GM12892 (cell line): ENCODE measurements around the gene AMZ2.

Experiments used
- DNase-seq: peaks from one replicate; pipeline ENCODE4 v3.0.0; 2011; ENCODE audit not compliant: insufficient read length
- FAIRE-seq: peaks from 2 replicates; lab custom pipeline; 2011; peaks lifted over from hg19 to GRCh38; lab: Jason Lieb, UNC
- POLR2A ChIP-seq: IDR thresholded peaks from 2 replicates; pipeline ENCODE4 v1.6.1; 2011; ENCODE audit warnings: low read depth, low read length, control low read depth
- POLR2AphosphoS5 ChIP-seq: IDR thresholded peaks from 2 replicates; pipeline ENCODE4 v1.6.1; 2011; ENCODE audit warnings: low read depth, low read length, control low read depth
- TAF1 ChIP-seq: IDR thresholded peaks from 2 replicates; pipeline ENCODE4 v1.6.1; 2011; ENCODE audit warnings: low read depth, mild to moderate bottlenecking, control low read depth, low read length, borderline replicate concordance

AMZ2 gene

DNA sequence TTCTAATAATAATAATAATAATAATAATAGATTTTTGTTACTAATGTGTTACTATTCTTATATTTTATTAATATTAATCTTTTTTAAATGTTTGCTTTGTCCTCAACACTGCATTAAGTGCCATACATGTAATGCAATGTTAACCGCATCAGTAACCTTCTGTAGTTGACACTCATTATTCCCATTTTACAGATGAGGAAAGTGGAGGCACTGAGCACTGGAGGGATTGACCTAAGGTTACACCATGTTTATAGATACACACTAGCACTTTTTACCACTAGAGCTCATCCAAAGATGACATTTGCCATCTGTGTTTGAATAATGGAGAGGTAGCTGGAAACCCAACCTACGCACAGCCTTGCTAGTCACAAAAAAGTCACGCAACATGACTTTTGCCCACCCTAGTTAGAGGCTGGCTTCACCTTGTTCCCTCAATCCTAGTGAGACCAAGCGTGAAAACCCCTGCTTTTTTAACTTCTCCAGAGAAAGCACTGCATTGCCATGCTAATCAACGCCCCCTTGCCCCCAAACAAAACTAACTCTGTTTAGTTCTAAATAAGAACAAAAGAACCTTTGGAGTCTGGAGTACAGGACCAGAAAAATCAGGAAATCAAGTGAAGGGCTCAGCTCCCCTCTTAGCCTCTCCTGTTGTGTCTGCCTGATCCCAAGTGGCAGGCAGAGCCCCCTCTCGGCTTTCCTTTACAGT, 45.8 kb downstream of the AMZ2 start:
- no peak for TF ChIP-seq TAF1
- TF ChIP-seq POLR2AphosphoS5 = no peak
- TF ChIP-seq POLR2A = no peak
- DNase-seq (no peak), FAIRE-seq (no peak)

DNA sequence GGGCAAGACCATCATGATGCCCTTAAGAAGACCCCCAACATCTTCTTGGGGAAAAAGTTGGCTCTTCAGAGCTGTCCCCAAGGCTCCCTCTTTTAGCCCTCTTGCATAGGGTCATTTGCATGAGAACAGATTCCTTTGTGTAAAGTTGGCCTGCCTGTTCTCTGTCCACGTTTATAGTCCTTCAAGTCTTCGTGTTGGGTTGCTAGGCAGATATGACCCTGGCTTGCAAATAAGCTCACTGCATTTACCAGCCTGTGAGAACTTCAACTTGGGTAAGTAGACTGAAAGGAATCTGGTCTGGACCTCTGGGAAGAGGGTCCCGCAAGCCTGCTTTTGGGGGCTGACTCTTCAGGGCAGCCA, 46.3 kb downstream of the AMZ2 start:
- FAIRE-seq (no peak), DNase-seq (no peak)
- TF ChIP-seq POLR2A = no peak
- no peak for TF ChIP-seq POLR2AphosphoS5
- TF ChIP-seq TAF1 = no peak

DNA sequence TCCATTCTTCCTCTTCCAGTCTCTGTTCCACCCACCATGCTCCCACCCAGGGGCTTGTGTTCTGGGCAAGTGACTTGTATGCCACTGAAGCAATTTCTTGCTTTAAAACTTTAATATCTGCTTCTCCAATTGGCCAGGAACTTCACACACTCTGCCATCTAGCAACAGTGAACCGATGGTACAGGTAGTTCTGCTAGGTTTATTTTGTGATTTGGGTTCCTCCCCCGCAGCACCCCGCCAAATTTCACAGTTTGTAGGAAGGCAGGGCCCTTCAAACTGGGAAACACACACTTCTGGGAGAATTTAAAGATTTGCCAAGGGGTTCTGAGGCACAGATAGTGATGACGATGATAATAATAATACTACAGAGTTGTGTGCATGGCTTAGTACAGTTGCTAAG, 46.8 kb downstream of the AMZ2 start:
- TF ChIP-seq POLR2A (no peak), POLR2AphosphoS5 (no peak), TAF1 (no peak)
- DNase-seq (no peak), FAIRE-seq (no peak)

DNA sequence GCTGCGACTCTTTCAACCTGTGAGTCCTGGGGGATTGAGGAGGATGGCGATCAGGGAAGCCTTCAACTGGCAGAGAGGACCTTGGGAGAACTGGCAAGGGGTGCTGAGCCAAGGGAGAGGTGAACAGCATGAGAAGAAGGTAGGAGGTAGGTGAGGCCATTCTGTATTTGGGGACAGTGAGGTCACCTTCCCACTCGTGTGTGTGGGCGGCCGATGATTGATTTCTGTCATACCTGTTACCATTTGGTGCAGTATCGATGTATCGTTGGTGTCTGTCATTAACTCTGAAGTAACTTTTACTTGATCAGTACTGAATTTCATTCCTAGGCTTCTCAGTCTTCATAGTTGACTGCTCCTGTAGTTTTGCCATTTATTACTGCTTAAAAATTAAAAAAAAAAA, 47.2 kb downstream of the AMZ2 start:
- TF ChIP-seq POLR2AphosphoS5 = no peak
- no peak for TF ChIP-seq POLR2A
- FAIRE-seq (no peak), DNase-seq (no peak)

DNA sequence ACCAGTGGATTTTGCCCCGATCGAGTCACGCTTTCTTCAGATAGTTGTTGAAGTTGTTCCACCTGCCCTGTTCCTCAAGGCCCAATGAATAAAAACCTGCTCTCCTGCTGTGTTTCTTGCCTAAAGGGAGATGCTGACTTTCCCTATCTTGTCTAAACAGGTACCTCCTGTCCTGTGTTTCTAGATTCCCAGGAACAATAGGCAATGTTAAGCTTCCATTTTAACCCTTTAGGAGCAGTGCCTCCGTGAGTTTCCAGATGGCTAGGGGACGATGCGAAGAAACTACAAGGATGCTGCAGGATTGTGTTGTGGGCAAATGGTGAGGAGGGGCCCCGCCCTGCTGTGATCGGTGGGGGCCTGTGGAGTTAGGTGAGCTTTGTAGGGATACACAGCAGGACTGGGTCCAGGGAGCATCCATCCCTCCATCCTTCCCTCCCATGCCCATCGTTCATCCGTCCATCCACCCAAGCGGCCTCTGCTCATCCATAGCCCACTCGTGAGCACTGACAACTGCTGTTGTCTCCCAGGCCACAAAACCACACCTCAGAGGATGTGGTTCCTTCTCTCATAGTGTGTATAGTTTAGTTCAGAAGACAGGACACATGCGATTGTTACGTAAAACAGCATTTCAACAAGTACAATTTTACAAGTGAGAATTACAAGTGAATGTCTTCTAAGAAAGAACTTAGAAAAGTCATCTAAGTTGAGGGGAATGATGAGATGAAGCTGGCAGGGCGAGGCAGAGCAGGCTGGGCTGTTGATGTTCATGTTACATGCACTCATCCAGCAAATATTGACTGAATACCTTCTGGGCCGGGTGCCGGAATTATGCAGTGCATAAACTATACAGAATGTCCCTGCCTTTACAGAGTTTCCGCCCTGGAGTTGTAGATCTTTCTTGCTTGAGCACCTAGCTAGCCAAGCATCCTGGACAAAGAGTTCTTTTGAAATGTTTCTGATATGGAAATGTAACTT, 48.7 kb downstream of the AMZ2 start:
- DNase-seq = no peak
- no peak for FAIRE-seq
- TF ChIP-seq POLR2A = no peak
- no peak for TF ChIP-seq POLR2AphosphoS5
- no peak for TF ChIP-seq TAF1

DNA sequence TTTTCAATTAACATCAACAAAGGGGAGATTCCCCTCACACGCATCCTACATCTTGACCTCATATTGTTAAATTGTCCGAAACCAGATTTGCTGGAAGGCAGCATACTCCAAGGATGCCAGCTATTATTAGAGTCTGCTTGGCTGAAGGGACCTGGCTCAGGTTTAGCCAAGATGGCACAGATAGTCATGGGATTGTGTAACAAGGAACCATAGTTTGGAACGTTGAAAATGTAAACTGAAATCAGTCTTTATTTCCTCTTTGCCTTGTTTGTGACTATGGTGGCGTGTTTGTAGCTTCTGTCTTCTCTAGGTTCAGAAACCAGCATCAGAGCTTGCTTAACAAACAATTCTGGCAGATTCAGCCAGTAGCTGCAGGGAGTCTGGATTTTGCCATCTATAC, 49.4 kb downstream of the AMZ2 start:
- TF ChIP-seq TAF1 (no peak), POLR2AphosphoS5 (no peak), POLR2A (no peak)
- FAIRE-seq (no peak), DNase-seq (no peak)

DNA sequence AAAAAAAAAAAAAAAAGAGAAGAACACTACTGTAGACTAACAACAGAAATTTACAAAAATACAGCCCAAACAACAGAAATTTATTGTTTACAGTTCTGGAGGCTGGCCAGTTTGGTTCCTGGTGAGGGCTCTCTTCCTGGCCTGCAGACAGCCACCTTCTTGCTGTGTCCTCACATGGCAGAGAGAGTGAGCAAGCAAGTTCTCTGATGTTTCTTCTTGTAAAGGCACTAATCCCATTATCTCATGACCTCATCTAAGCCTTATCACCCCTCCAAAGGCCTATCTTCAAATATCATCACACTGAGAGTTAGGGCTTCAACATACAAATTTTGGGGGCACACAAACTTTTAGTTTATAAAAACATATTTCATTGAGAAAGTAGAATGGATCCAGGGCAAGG, 50.8 kb downstream of the AMZ2 start:
- FAIRE-seq (no peak), DNase-seq (no peak)
- no peak for TF ChIP-seq POLR2A
- TF ChIP-seq POLR2AphosphoS5 = no peak
- TF ChIP-seq TAF1 = no peak

DNA sequence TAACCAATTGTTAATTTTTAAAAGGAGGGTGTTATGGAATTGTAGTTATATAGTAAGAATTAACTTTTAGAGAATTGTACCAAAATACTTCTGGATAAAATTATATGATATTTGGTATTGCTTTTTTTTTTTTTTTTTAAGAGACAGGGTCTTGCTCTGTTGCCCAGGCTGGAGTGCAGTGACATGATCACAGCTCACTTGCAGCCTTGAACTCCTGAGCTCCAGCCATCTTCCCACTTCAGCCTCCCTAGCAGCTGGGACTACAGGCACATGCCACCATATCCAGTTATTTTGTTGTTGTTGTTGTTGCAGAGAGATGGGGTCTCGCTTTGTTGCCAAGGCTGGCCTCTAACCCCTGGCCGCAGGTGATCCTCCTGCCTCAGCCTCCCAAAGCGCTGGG, 52.0 kb downstream of the AMZ2 start:
- TF ChIP-seq POLR2AphosphoS5 = no peak
- no peak for TF ChIP-seq POLR2A
- TF ChIP-seq TAF1 = no peak
- DNase-seq = no peak
- no peak for FAIRE-seq

DNA sequence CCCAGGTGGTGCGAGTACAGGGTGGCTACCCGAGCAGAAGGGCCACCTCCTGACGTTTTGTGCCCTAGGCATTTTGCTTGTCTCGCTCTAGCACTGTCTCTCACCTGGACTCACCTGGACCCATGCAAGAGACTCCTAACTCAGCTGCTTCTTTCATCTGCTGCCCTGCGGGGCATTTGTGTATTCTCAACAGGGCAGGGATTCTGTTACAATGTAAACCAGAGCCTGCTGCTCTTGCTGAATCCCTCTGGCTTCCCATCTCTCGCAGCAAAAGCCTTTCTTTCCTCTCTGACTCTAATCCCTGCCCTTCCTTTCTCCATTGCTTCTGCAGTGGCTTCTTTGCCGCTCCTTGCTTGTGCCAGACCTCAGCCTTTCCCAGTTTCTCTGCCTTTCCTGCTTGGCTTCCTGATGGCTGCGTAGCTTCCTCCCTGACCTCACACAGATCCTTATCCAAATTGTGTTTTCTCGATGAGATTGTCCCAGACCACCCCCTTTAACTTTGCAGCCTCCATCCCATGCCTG, 53.7 kb downstream of the AMZ2 start:
- TF ChIP-seq TAF1 (no peak), POLR2AphosphoS5 (no peak), POLR2A (no peak)
- FAIRE-seq (no peak), DNase-seq (no peak)

DNA sequence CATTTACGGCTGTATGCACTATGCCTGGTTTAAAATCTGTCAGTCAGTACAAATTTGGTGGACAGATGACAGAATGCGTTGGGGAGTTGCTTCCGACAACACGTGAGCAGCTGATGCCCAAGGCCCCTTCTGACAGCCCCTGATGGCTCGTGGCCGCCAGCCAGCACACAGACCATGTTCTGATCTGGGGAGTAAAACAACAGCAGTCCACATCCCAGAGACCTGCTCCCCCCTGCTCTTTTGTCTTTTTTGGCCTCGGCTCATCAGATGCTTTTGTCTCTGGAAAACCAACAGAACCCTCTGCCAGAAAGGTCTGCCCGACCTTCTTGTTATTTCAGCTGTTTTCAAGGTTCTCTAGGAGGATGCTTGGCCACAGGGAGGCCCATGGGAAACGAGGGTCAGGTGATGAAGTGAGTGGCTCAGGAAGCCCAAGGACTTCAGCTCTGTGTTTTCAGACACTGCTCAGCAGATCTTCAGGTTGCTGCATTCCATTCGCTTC, 54.3 kb downstream of the AMZ2 start:
- DNase-seq (no peak), FAIRE-seq (no peak)
- no peak for TF ChIP-seq POLR2A
- no peak for TF ChIP-seq POLR2AphosphoS5
- TF ChIP-seq TAF1 = no peak

DNA sequence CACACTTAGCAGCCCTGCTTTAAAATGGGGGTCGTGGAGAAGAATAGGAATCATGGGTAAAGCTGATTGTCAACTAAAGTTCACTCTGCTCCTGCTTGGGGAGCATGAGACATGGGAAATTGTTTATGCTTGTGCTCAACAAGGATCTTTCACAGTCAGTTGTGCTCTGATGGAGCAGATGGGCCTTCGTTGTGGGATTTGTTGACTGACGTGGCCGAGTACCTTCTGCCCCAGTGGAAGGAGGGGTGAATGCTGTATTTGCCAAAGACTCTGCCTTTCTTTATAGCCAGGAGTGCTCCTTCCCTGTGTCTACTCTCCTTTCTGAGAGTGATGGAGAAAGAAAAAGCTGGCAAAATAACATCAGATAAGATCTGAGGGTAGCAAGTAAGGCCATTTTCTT, 54.8 kb downstream of the AMZ2 start:
- TF ChIP-seq TAF1 (no peak), POLR2A (no peak), POLR2AphosphoS5 (no peak)
- no peak for FAIRE-seq
- no peak for DNase-seq

DNA sequence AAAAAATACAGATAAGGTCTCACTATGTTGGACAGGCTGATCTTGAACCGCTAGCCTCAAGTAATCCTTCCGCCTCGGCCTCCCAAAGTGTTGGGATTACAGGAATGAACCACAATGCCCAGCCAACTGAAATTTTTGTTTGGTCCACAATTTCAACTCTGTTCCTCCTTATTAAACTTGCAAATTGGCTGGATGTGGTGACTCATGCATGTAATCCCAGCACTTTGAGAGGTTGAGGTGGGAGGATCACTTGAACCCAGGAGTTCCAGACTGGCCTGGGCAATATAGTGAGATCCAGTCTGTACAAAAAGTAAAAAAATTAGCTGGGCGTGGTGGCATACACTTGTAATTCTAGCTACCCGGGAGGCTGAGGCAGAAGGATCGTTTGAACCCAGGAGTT, 56.9 kb downstream of the AMZ2 start:
- FAIRE-seq (no peak), DNase-seq (no peak)
- no peak for TF ChIP-seq POLR2AphosphoS5
- TF ChIP-seq TAF1 = no peak
- TF ChIP-seq POLR2A = no peak

DNA sequence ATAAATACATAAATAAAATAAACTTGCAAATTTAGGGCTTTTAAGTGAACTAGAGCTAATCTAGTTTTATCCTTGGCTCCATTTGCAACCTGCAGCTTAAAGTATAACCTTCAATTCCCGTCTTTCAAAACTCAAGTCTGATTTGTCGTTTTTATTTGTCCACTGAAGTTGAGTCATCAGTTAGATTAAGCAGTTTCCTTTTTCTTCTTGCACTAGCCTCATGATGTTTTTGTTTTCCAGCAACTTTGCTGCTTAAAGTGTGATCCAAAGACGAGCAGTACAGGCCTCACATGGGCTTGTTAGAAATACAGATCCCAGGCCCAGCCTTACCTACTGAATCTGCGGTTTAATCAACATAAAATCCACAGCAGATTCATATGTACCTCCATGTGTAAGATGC, 57.3 kb downstream of the AMZ2 start:
- no peak for DNase-seq
- TF ChIP-seq TAF1 (no peak), POLR2A (no peak), POLR2AphosphoS5 (no peak)
- no peak for FAIRE-seq
